HL-60 (cell line): ENCODE data around the gene AGAP3.

Source experiments
- DNase-seq, 2 experiments: peaks; one replicate each; pipeline ENCODE4 v3.0.0-alpha.2; 2010 to 2020; ENCODE audit warnings: low read depth in 1 of 2, low spot score in 1 of 2
- H3K27ac ChIP-seq: fragments of 250-450 bp; sonication (Bioruptor Pico); replicated peaks from 2 replicates; pipeline ENCODE4 v1.5.1; 2020; ENCODE audit warnings: mild to moderate bottlenecking, moderate library complexity
- H3K27me3 ChIP-seq: fragments of 250-450 bp; sonication (Bioruptor Pico); 2 replicates; pipeline ENCODE4 v1.5.1; 2021; ENCODE audit warnings: mild to moderate bottlenecking, moderate library complexity; ENCODE audit not compliant: insufficient read depth, poor library complexity, severe bottlenecking
- H3K4me3 ChIP-seq: replicated peaks from 2 replicates; pipeline ENCODE4 v1.5.1; 2011; ENCODE audit warnings: mild to moderate bottlenecking, control low read depth, low read length; ENCODE audit not compliant: insufficient read depth
- GABPA ChIP-seq: IDR thresholded peaks from 2 replicates; pipeline ENCODE4 v1.6.1; 2012; ENCODE audit warnings: low read depth
- POLR2AphosphoS5 ChIP-seq: IDR thresholded peaks from 2 replicates; pipeline ENCODE4 v1.6.1; 2012; ENCODE audit warnings: low read depth
- REST ChIP-seq: IDR thresholded peaks from 2 replicates; pipeline ENCODE4 v1.6.1; 2012; ENCODE audit warnings: low read depth; ENCODE audit not compliant: insufficient replicate concordance
- SPI1 ChIP-seq: IDR thresholded peaks from 2 replicates; pipeline ENCODE4 v1.6.1; 2012; ENCODE audit warnings: low read depth, mild to moderate bottlenecking, borderline replicate concordance
- TF ChIP-seq, protein P1 (sequence below): IDR thresholded peaks from one replicate; pipeline ENCODE4 v1.5.1; 2011; ENCODE audit warnings: low read length, control low read depth, inconsistent platforms; ENCODE audit not compliant: insufficient read depth

Gene AGAP3

DNA sequence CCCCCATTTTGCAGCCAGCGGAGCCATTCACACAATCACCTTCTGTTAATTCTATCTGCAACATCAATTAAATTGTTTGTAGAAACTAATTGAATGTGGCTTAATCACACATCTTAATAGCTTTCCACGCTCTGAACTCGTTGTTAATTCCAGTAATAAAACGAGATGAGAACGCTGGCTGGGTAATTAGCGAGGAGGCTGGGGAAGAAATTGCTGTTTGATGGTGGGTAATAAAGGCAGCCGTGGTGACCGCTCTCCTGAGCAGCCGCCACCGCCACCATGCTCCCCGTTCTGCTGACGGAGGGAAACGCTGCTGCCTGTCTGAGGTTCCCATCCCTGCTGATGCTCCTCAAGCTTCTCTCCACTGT lies 44.9 kb downstream of the AGAP3 start:
- Histone ChIP-seq H3K27me3 (no peaks in the 10 kb centered on the region), H3K27ac (no peak overlapping the region), H3K4me3 (no peak overlapping the region)
- DNase-seq, result no peak
- no peak for TF ChIP-seq SPI1
- TF ChIP-seq REST, result no peak

- TF ChIP-seq GABPA, result no peak
- TF ChIP-seq SPI1, result no peak
- no peak for TF ChIP-seq POLR2AphosphoS5
- TF ChIP-seq REST, result no peak
- TF ChIP-seq, protein P1, sequence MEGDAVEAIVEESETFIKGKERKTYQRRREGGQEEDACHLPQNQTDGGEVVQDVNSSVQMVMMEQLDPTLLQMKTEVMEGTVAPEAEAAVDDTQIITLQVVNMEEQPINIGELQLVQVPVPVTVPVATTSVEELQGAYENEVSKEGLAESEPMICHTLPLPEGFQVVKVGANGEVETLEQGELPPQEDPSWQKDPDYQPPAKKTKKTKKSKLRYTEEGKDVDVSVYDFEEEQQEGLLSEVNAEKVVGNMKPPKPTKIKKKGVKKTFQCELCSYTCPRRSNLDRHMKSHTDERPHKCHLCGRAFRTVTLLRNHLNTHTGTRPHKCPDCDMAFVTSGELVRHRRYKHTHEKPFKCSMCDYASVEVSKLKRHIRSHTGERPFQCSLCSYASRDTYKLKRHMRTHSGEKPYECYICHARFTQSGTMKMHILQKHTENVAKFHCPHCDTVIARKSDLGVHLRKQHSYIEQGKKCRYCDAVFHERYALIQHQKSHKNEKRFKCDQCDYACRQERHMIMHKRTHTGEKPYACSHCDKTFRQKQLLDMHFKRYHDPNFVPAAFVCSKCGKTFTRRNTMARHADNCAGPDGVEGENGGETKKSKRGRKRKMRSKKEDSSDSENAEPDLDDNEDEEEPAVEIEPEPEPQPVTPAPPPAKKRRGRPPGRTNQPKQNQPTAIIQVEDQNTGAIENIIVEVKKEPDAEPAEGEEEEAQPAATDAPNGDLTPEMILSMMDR, result no peak
- Histone ChIP-seq H3K27ac (no peak overlapping the region), H3K4me3 (no peak overlapping the region), H3K27me3 (no peaks in the 10 kb centered on the region)
- no peak for DNase-seq
These were observed 45.5 kb downstream of the AGAP3 start for GRCh38 chr7:151131592-151132293.

DNA sequence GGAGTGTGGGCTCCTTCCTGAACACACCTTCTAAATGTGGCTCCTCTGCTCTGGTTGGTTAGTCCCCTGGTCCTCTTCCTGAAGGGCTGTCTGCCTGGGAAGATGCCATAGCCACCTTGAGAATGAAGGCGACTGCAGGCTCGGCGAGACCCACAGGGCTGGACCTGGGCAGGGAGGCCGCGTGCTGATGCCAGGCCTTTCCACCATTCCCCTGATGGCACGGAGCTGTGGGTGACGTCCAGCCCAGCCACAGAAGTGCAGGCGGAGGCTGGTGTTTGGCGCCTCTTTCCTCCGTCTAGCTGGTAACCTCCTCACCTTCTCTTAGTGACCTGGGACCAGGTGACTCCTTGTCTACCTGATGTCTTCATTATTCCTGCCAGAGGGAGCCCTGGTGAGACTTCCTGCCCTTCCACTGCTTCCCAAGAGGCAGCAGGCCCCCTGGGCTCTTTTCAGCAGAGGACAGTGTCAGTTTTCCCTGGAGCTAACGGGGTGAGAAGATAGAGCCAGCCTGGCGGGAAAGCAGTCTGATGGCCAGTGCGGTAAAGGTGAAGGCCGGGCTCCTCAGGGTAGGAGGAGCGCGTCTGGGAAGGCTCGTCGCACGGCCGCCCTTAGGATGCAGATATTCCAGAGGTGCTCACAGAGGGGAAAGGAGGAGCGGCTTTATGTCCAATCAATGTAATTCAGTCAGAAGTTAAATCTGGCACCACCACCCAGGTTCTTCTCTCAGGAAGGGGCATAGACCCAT lies 46.4 kb downstream of the AGAP3 start:
- no peak overlapping the region for H3K27ac ChIP-seq
- no peak for DNase-seq
- no peaks in the 10 kb centered on the region for H3K27me3 ChIP-seq
- H3K4me3 ChIP-seq, result no peak overlapping the region
- TF ChIP-seq GABPA, result no peak
- TF ChIP-seq POLR2AphosphoS5, result no peak
- no peak for TF ChIP-seq REST
- TF ChIP-seq SPI1, result no peak
- TF ChIP-seq, protein P1, result no peak
